SK-N-MC (cell line): ENCODE results near the gene BTBD16.

Experiments used
- FOXP2 ChIP-seq: optimal IDR thresholded peaks from 2 replicates; pipeline ENCODE3; 2011; ENCODE audit warnings: mild to moderate bottlenecking, moderate library complexity; ENCODE audit not compliant: insufficient read depth; ENCODE audit errors: extremely low read length, control extremely low read depth
- POLR2AphosphoS5 ChIP-seq: IDR thresholded peaks from 2 replicates; pipeline ENCODE4 v1.6.1; 2012; ENCODE audit warnings: mild to moderate bottlenecking, low read depth, low read length, borderline replicate concordance

- TF ChIP-seq POLR2AphosphoS5 = no peak
- no peak for TF ChIP-seq FOXP2
Measured at GRCh38 chr10:122240401-122240800, 30.7 kb upstream of the BTBD16 start.
